HEK293 (cell line): ENCODE data around the gene ZNF473.

Experiments used
- CTCF ChIP-seq: fragments of 450-650 bp; formaldehyde crosslinking; IDR thresholded peaks from 2 replicates; pipeline ENCODE4 v1.5.1; 2016; ENCODE audit warnings: missing biosample characterization, missing genetic modification characterization
- HOXA7 ChIP-seq: sonication (generic); formaldehyde crosslinking; IDR thresholded peaks from 2 replicates; pipeline ENCODE4 v1.8.1; 2022; ENCODE audit warnings: missing genetic modification reagents, borderline replicate concordance
- HOXD13 ChIP-seq: sonication (generic); formaldehyde crosslinking; IDR thresholded peaks from 2 replicates; pipeline ENCODE4 v1.8.0; 2022; ENCODE audit warnings: missing genetic modification reagents, borderline replicate concordance
- KLF16 ChIP-seq: fragments of 450-650 bp; formaldehyde crosslinking; IDR thresholded peaks from 2 replicates; pipeline ENCODE4 v1.5.1; 2017; ENCODE audit warnings: missing biosample characterization, missing genetic modification characterization
- KLF9 ChIP-seq: fragments of 450-650 bp; formaldehyde crosslinking; IDR thresholded peaks from 2 replicates; pipeline ENCODE4 v1.5.1; 2016; ENCODE audit warnings: missing biosample characterization, missing genetic modification characterization, low read depth
- MZF1 ChIP-seq: fragments of 450-650 bp; formaldehyde crosslinking; IDR thresholded peaks from 2 replicates; pipeline ENCODE4 v1.5.1; 2017; ENCODE audit warnings: missing biosample characterization, missing genetic modification characterization, borderline replicate concordance
- RBAK ChIP-seq: fragments of 450-650 bp; formaldehyde crosslinking; IDR thresholded peaks from 2 replicates; pipeline ENCODE4 v1.5.1; 2016; ENCODE audit warnings: missing biosample characterization, missing genetic modification characterization
- SALL2 ChIP-seq: fragments of 450-650 bp; formaldehyde crosslinking; IDR thresholded peaks from 2 replicates; pipeline ENCODE4 v1.5.0; 2017; ENCODE audit warnings: missing biosample characterization, mild to moderate bottlenecking, missing genetic modification characterization, borderline replicate concordance
- SP3 ChIP-seq: fragments of 450-650 bp; formaldehyde crosslinking; IDR thresholded peaks from 2 replicates; pipeline ENCODE4 v1.5.1; 2016; ENCODE audit warnings: missing biosample characterization, missing genetic modification characterization
- ZBTB6 ChIP-seq: fragments of 450-650 bp; formaldehyde crosslinking; IDR thresholded peaks from 2 replicates; pipeline ENCODE4 v1.5.1; 2017; ENCODE audit warnings: missing biosample characterization, missing genetic modification characterization
- ZNF114 ChIP-seq: fragments of 450-650 bp; formaldehyde crosslinking; IDR thresholded peaks from 2 replicates; pipeline ENCODE4 v1.5.0; 2017; ENCODE audit warnings: missing biosample characterization, missing genetic modification characterization
- ZNF175 ChIP-seq: fragments of 450-650 bp; formaldehyde crosslinking; IDR thresholded peaks from 2 replicates; pipeline ENCODE4 v1.5.1; 2016; ENCODE audit warnings: missing biosample characterization, missing genetic modification characterization
- ZNF184 ChIP-seq: fragments of 450-650 bp; IDR thresholded peaks from 2 replicates; pipeline ENCODE4 v1.5.1; 2018; ENCODE audit warnings: missing biosample characterization, mild to moderate bottlenecking, missing genetic modification characterization
- ZNF394 ChIP-seq: fragments of 450-650 bp; formaldehyde crosslinking; IDR thresholded peaks from 2 replicates; pipeline ENCODE4 v1.5.1; 2016; ENCODE audit warnings: missing biosample characterization, missing genetic modification characterization, mild to moderate bottlenecking, moderate library complexity, borderline replicate concordance
- ZNF449 ChIP-seq: fragments of 450-650 bp; formaldehyde crosslinking; IDR thresholded peaks from 2 replicates; pipeline ENCODE4 v1.5.1; 2017; ENCODE audit warnings: missing biosample characterization, mild to moderate bottlenecking, missing genetic modification characterization, moderate library complexity
- ZNF501 ChIP-seq: fragments of 450-650 bp; formaldehyde crosslinking; IDR thresholded peaks from 2 replicates; pipeline ENCODE4 v1.5.1; 2016; ENCODE audit warnings: missing biosample characterization, missing genetic modification characterization
- ZNF561 ChIP-seq: fragments of 450-650 bp; IDR thresholded peaks from 2 replicates; pipeline ENCODE4 v1.5.1; 2018; ENCODE audit warnings: missing biosample characterization, missing genetic modification characterization, borderline replicate concordance
- ZNF610 ChIP-seq: fragments of 450-650 bp; formaldehyde crosslinking; IDR thresholded peaks from 2 replicates; pipeline ENCODE4 v1.5.1; 2016; ENCODE audit warnings: missing biosample characterization, missing genetic modification characterization, borderline replicate concordance
- ZNF624 ChIP-seq: fragments of 450-650 bp; formaldehyde crosslinking; IDR thresholded peaks from 2 replicates; pipeline ENCODE4 v1.5.1; 2017; ENCODE audit warnings: missing biosample characterization, missing genetic modification characterization
- ZNF645 ChIP-seq: fragments of 450-650 bp; formaldehyde crosslinking; IDR thresholded peaks from 2 replicates; pipeline ENCODE4; 2016; ENCODE audit warnings: missing biosample characterization, missing genetic modification characterization
- ZNF692 ChIP-seq: fragments of 450-650 bp; formaldehyde crosslinking; IDR thresholded peaks from 2 replicates; pipeline ENCODE4 v1.5.1; 2016; ENCODE audit warnings: missing biosample characterization, missing genetic modification characterization
- TF ChIP-seq, protein P1 (sequence below): fragments of 450-650 bp; formaldehyde crosslinking; IDR thresholded peaks from 2 replicates; pipeline ENCODE4 v1.5.1; 2016; ENCODE audit warnings: missing biosample characterization, missing genetic modification characterization
- TF ChIP-seq, protein P2 (sequence below): sonication (generic); formaldehyde crosslinking; IDR thresholded peaks from 2 replicates; pipeline ENCODE4 v1.8.1; 2022; ENCODE audit warnings: mild to moderate bottlenecking, moderate library complexity, missing genetic modification reagents

Gene ZNF473

GRCh38 chr19:50025022-50025793 is 597 bp upstream of the ZNF473 start, which contains the start of gene VRK3 (continued):
- TF ChIP-seq ZNF692 (tag by site-specific recombination) (peak; percentile 53), SALL2 (tag by site-specific recombination) (no peak), ZNF645 (tag by site-specific recombination) (no peak), ZNF501 (peak; percentile 63), HOXD13 (CRISPR knock-in tag) (no peak), ZNF394 (no peak), ZNF610 (tag by site-specific recombination) (no peak), CTCF (tag by site-specific recombination) (peak; percentile 61), ZNF184 (tag by site-specific recombination) (no peak), HOXA7 (no peak), ZNF114 (no peak), ZNF449 (tag by site-specific recombination) (peak; percentile 71; the same call in 1 of the 2 replicates), MZF1 (tag by site-specific recombination) (no peak), ZBTB6 (tag by site-specific recombination) (no peak), ZNF175 (no peak), RBAK (no peak), KLF9 (tag by site-specific recombination) (peak; percentile 50; the same call in 1 of the 2 replicates), KLF16 (tag by site-specific recombination) (0 out of 2 replicates have a peak, but pooled peaks have one; percentile 25), SP3 (tag by site-specific recombination) (peak; percentile 93), ZNF624 (tag by site-specific recombination) (no peak), ZNF561 (0 out of 2 replicates have a peak, but pooled peaks have one; percentile 44)
- TF ChIP-seq, protein P1, sequence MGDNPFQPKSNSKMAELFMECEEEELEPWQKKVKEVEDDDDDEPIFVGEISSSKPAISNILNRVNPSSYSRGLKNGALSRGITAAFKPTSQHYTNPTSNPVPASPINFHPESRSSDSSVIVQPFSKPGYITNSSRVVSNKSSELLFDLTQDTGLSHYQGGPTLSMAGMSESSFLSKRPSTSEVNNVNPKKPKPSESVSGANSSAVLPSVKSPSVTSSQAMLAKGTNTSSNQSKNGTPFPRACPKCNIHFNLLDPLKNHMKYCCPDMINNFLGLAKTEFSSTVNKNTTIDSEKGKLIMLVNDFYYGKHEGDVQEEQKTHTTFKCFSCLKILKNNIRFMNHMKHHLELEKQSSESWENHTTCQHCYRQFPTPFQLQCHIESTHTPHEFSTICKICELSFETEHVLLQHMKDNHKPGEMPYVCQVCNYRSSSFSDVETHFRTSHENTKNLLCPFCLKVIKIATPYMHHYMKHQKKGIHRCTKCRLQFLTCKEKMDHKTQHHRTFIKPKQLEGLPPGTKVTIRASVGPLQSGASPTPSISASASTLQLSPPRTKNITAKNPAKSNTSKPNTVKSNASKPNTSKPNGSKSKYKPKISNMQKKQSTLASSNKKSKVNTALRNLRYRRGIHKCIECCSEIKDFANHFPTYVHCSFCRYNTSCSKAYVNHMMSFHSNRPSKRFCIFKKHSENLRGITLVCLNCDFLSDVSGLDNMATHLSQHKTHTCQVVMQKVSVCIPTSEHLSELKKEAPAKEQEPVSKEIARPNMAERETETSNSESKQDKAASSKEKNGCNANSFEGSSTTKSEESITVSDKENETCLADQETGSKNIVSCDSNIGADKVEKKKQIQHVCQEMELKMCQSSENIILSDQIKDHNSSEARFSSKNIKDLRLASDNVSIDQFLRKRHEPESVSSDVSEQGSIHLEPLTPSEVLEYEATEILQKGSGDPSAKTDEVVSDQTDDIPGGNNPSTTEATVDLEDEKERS (tag by site-specific recombination), result no peak
- TF ChIP-seq, protein P2, sequence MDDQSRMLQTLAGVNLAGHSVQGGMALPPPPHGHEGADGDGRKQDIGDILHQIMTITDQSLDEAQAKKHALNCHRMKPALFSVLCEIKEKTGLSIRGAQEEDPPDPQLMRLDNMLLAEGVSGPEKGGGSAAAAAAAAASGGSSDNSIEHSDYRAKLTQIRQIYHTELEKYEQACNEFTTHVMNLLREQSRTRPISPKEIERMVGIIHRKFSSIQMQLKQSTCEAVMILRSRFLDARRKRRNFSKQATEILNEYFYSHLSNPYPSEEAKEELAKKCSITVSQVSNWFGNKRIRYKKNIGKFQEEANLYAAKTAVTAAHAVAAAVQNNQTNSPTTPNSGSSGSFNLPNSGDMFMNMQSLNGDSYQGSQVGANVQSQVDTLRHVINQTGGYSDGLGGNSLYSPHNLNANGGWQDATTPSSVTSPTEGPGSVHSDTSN (CRISPR knock-in tag), result peak; percentile 37; the same call in 1 of the 2 replicates
